ENCODE data around the gene RPS26.
"Not testable (repeated sequence)": the region's sequence is repeated elsewhere in the genome, so short reads cannot be mapped to it uniquely, and the experiment has no call there.

RPS26 gene

GRCh38 chr12:56041552-56042429 is at the start of gene RPS26:
RPS26 (plus strand) TSS chr12:56041918; CDS start chr12:56042167, 249 bp downstream.
- in situ Hi-C loops (cut with MboI; ENCODE audit: low sequenced_read_pairs), result loop anchor here (10.0 kb wide), 1 partner anchor 307 kb away; no protein-coding TSS in a partner anchor

- in situ Hi-C loops (cut with MboI; ENCODE audit: low sequenced_read_pairs), result no loop called here
Measured at GRCh38 chr12:55993230-55993853, 48.4 kb upstream of the RPS26 start.

GRCh38 chr12:55995366-55995765 is 46.4 kb upstream of the RPS26 start:
- in situ Hi-C loops (cut with MboI; ENCODE audit: low sequenced_read_pairs), result no loop called here

GRCh38 chr12:55996201-55996714 is 45.5 kb upstream of the RPS26 start:
- in situ Hi-C loops (cut with MboI; ENCODE audit: low sequenced_read_pairs), result no loop called here

GRCh38 chr12:55996715-55997534 is 44.8 kb upstream of the RPS26 start, which contains the start of gene SUOX:
SUOX (plus strand) TSS chr12:55997276; CDS start chr12:56002222, 4,946 bp downstream.
- in situ Hi-C loops (cut with MboI; ENCODE audit: low sequenced_read_pairs), result no loop called here

GRCh38 chr12:55997535-55997859 is 44.2 kb upstream of the RPS26 start:
- in situ Hi-C loops (cut with MboI; ENCODE audit: low sequenced_read_pairs), result no loop called here

- in situ Hi-C loops (cut with MboI; ENCODE audit: low sequenced_read_pairs), result not testable (repeated sequence)
Measured at GRCh38 chr12:55999522-55999921, 42.2 kb upstream of the RPS26 start.

GRCh38 chr12:55999999-56000540 is 41.6 kb upstream of the RPS26 start:
- in situ Hi-C loops (cut with MboI; ENCODE audit: low sequenced_read_pairs), result not testable (repeated sequence)

GRCh38 chr12:56001487-56002100 is 40.1 kb upstream of the RPS26 start:
- in situ Hi-C loops (cut with MboI; ENCODE audit: low sequenced_read_pairs), result no loop called here

- in situ Hi-C loops (cut with MboI; ENCODE audit: low sequenced_read_pairs), result not testable (repeated sequence)
Measured at GRCh38 chr12:56003376-56003775, 38.3 kb upstream of the RPS26 start.

GRCh38 chr12:56004211-56004610 is 37.5 kb upstream of the RPS26 start:
- in situ Hi-C loops (cut with MboI; ENCODE audit: low sequenced_read_pairs), result no loop called here

GRCh38 chr12:56007564-56008559 is 33.9 kb upstream of the RPS26 start:
- in situ Hi-C loops (cut with MboI; ENCODE audit: low sequenced_read_pairs), result no loop called here

GRCh38 chr12:56010111-56010570 is 31.6 kb upstream of the RPS26 start:
- in situ Hi-C loops (cut with MboI; ENCODE audit: low sequenced_read_pairs), result no loop called here

- in situ Hi-C loops (cut with MboI; ENCODE audit: low sequenced_read_pairs), result no loop called here
Measured at GRCh38 chr12:56011509-56012090, 30.1 kb upstream of the RPS26 start.

GRCh38 chr12:56013482-56013881 is 28.2 kb upstream of the RPS26 start:
- in situ Hi-C loops (cut with MboI; ENCODE audit: low sequenced_read_pairs), result no loop called here

- in situ Hi-C loops (cut with MboI; ENCODE audit: low sequenced_read_pairs), result no loop called here
Measured at GRCh38 chr12:56014205-56014604, 27.5 kb upstream of the RPS26 start.

GRCh38 chr12:56017181-56017580 is 24.5 kb upstream of the RPS26 start:
- in situ Hi-C loops (cut with MboI; ENCODE audit: low sequenced_read_pairs), result no loop called here

GRCh38 chr12:56018356-56018755 is 23.4 kb upstream of the RPS26 start:
- in situ Hi-C loops (cut with MboI; ENCODE audit: low sequenced_read_pairs), result no loop called here
